ENCODE data around the gene SAMD13. TPM values are rescaled to one million over a fixed set of nuclear protein-coding genes. Genes with fewer than 3 reads are reported as not detected.

Gene SAMD13
- total and polyA plus RNA-seq, 10 donors = 0.39 to 2.8 (median 1.5) TPM

DNA sequence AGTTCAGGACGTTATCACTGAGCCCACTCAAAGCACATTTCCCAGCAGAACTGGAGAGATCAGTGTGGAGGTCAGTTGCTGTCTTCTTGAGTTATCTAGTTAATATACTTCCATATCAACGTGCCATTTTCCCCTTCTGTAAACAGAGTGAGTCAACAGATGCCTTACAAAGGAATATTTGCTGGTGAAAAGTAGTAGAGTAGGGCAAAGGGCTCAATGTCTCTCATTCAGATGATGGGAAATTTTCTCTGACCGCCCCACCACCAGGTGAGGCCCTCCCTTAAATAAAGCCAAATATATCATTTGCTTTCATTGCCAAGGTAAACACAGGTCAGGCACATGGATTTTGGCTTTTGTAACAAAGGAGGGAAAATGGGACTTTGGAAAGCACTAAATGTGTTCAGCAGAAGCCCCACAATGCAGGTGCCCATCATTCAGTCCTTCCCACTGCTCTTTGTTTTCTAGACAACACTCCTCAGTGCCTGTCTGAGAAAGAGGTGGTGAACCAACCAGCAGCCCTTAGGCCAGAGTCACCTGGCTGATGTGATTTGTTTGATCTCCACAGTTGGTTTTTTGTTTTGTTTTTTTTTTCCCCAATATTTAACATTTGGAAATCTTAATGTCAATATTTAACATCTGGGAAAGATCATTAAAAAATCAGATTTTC lies 40.5 kb upstream of the SAMD13 start:
- WGBS, 5 donors = 63 to 86% (median 76%) methylated on average over 3 of the region's 3 CpGs
- TF ChIP-seq POLR2AphosphoS5 (IDR thresholded peaks at IDR 0.05) (no peak), POLR2A (IDR thresholded peaks at IDR 0.05) (no peak)
- TF ChIP-seq, protein P1, sequence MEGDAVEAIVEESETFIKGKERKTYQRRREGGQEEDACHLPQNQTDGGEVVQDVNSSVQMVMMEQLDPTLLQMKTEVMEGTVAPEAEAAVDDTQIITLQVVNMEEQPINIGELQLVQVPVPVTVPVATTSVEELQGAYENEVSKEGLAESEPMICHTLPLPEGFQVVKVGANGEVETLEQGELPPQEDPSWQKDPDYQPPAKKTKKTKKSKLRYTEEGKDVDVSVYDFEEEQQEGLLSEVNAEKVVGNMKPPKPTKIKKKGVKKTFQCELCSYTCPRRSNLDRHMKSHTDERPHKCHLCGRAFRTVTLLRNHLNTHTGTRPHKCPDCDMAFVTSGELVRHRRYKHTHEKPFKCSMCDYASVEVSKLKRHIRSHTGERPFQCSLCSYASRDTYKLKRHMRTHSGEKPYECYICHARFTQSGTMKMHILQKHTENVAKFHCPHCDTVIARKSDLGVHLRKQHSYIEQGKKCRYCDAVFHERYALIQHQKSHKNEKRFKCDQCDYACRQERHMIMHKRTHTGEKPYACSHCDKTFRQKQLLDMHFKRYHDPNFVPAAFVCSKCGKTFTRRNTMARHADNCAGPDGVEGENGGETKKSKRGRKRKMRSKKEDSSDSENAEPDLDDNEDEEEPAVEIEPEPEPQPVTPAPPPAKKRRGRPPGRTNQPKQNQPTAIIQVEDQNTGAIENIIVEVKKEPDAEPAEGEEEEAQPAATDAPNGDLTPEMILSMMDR (IDR thresholded peaks at IDR 0.05 in 8 of 11, conservative IDR thresholded peaks at IDR 0.05 in 3 of 11) = no peak

DNA sequence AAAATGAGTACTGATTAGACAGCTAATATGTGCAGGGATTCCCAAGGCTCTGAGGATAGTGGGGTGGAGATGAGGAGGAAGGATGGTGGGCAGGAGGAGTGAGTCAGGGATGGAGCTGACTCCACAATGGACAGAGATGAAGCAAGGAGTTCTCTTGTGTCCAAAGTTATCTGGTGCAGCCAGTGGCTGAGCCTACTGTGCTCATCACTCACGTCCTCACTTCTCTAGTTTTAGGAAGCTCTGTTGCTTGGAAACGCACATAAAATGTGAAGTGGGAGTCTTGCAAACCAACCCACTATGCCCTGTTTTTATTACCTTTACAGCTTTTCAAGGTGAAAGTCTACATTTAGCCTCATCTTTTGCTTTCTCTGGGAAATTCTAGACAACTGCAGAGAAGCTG lies 36.5 kb upstream of the SAMD13 start:
- WGBS, 5 donors = 75 to 88% (median 78%) methylated on average over 2 of the region's 2 CpGs
- intact Hi-C loops (cut with DNase I; ENCODE audit: low total_unique reads) = no loop called here
- Histone ChIP-seq H3K4me3 (no peak overlapping the region), H3K27ac (no peak overlapping the region), H3K4me1 (no peaks in the 10 kb centered on the region), H3K36me3 (no peaks in the 10 kb centered on the region), H3K27me3 (replicated peaks in 1 of 7) (no peaks in the 10 kb centered on the region), H3K9me3 (no peaks in the 10 kb centered on the region)
- TF ChIP-seq POLR2A (IDR thresholded peaks at IDR 0.05) = no peak
- no peak for TF ChIP-seq POLR2AphosphoS5 (IDR thresholded peaks at IDR 0.05)
- TF ChIP-seq, protein P1 (IDR thresholded peaks at IDR 0.05 in 8 of 11, conservative IDR thresholded peaks at IDR 0.05 in 3 of 11) = no peak
- DNase-seq = no peak

More for the DNA sequence above, 40.5 kb upstream of the SAMD13 start:
- H3K36me3 ChIP-seq = no peaks in the 10 kb centered on the region
- H3K9me3 ChIP-seq = no peaks in the 10 kb centered on the region
- no peak overlapping the region for H3K27ac ChIP-seq
- intact Hi-C loops (cut with DNase I; ENCODE audit: low total_unique reads) = no loop called here
- no peaks in the 10 kb centered on the region for H3K27me3 ChIP-seq (replicated peaks in 1 of 7)
- H3K4me1 ChIP-seq = no peaks in the 10 kb centered on the region
- DNase-seq = no peak
- H3K4me3 ChIP-seq = no peak overlapping the region

DNA sequence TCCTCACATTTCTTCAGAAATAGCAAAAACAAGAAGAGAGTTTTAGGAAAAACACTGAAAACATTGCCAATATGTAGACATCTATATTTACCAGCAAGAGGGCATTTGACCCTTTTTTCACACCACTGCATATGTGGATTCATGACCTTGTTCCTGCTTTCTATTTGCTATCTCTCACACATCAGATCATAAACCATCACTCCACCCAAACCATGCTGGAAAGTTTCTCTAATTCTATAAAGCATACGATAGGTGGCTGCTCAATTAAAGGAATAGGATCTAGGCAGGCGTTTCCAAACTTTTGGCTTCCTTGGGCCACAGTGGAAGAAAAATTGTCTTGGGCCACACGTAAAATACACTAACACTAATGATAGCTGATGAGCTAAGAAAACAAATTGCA lies 35.6 kb upstream of the SAMD13 start:
- WGBS, 5 donors = 90 to 94% (median 93%) methylated on average over 3 of the region's 3 CpGs
- H3K27me3 ChIP-seq (replicated peaks in 1 of 7) = no peaks in the 10 kb centered on the region
- DNase-seq = no peak
- H3K4me1 ChIP-seq = peaks cover 0 to under 1% (median 0%) of the 10 kb centered on the region in 6 donors
- H3K27ac ChIP-seq = no peak overlapping the region
- H3K36me3 ChIP-seq = no peaks in the 10 kb centered on the region
- no peak overlapping the region for H3K4me3 ChIP-seq
- H3K9me3 ChIP-seq = no peaks in the 10 kb centered on the region
- intact Hi-C loops (cut with DNase I; ENCODE audit: low total_unique reads) = no loop called here
- TF ChIP-seq, protein P1 (IDR thresholded peaks at IDR 0.05 in 8 of 11, conservative IDR thresholded peaks at IDR 0.05 in 3 of 11) = no peak
- no peak for TF ChIP-seq POLR2A (IDR thresholded peaks at IDR 0.05)
- no peak for TF ChIP-seq POLR2AphosphoS5 (IDR thresholded peaks at IDR 0.05)

DNA sequence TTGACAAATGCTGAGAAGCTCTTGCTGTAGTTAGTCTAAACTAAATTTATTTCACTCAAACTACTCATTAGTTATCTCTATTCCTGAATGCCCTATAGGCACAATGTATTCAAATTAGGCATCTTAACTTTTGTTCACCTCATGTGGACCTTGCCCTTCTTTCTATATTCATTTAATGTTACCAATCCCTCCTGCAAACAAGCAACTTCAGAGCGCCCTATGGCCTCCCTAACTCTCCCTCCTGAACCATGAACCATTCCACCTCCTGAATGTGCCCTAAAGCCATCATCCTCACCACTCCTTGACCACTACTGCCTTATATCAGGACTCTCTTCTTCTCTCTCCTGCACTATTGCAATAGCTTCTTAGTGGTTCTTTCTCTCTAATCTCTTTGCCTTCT lies 34.8 kb upstream of the SAMD13 start:
- H3K27ac ChIP-seq = no peak overlapping the region
- no peak overlapping the region for H3K4me3 ChIP-seq
- intact Hi-C loops (cut with DNase I; ENCODE audit: low total_unique reads) = no loop called here
- H3K36me3 ChIP-seq = no peaks in the 10 kb centered on the region
- H3K27me3 ChIP-seq (replicated peaks in 1 of 7) = no peaks in the 10 kb centered on the region
- H3K9me3 ChIP-seq = no peaks in the 10 kb centered on the region
- TF ChIP-seq POLR2AphosphoS5 (IDR thresholded peaks at IDR 0.05) (no peak), POLR2A (IDR thresholded peaks at IDR 0.05) (no peak)
- TF ChIP-seq, protein P1 (IDR thresholded peaks at IDR 0.05 in 8 of 11, conservative IDR thresholded peaks at IDR 0.05 in 3 of 11) = no peak
- DNase-seq = no peak
- WGBS, 5 donors = 0 to 46% (median 0%) methylated on average over 1 of the region's 1 CpG
- peaks cover 2 to 9% (median 7%) of the 10 kb centered on the region in 6 donors for H3K4me1 ChIP-seq

All from spleen (tissue), 11 donors.